Choroid plexus epithelial cell (primary cell): ENCODE measurements around the gene TRIM3.

ENCODE experiments used
- DNase-seq: peaks from one replicate; pipeline ENCODE4 v3.0.0-alpha.2; 2010; ENCODE audit warnings: low read depth
- H3K4me3 ChIP-seq: 2 replicates; pipeline ENCODE4 v1.5.1; 2011; ENCODE audit warnings: low read depth, mild to moderate bottlenecking, control low read depth, low read length, moderate library complexity
- TF ChIP-seq, protein P1 (sequence below): conservative IDR thresholded peaks from 2 replicates; pipeline ENCODE4 v1.5.1; 2011; ENCODE audit warnings: low read depth, mild to moderate bottlenecking, control low read depth, inconsistent platforms, low read length, moderate library complexity

The TRIM3 gene

DNA sequence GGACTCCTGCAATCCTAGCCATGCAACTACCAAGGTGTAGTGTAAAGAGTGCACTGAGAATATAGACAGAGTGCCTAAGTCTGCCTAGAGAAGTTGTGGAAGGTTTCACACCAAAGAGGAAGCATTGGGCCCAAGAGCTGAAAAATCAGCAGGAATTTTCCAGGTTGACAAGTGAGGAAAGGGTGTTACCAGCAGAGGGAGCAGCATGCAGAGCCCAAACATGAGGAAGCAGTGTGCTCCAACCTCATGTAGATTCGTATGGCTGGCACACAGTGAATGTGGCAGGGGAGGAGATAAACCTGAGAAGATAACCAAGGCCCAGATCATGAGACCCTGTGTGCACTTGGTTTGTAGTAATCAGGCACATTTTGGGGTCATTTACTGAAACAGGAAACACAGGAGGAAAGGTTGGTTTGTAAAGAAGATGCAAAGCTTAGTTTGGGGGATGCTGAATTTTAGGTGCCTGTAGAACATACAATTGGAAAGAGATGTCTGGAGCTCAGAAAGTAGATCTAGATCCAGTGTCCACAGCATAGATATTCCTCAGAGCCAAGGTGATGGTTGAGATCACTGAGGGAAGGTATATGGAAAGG lies 34.7 kb downstream of the TRIM3 start:
- no peak overlapping the region for H3K4me3 ChIP-seq
- peak; percentile 78 for DNase-seq
- TF ChIP-seq, protein P1, sequence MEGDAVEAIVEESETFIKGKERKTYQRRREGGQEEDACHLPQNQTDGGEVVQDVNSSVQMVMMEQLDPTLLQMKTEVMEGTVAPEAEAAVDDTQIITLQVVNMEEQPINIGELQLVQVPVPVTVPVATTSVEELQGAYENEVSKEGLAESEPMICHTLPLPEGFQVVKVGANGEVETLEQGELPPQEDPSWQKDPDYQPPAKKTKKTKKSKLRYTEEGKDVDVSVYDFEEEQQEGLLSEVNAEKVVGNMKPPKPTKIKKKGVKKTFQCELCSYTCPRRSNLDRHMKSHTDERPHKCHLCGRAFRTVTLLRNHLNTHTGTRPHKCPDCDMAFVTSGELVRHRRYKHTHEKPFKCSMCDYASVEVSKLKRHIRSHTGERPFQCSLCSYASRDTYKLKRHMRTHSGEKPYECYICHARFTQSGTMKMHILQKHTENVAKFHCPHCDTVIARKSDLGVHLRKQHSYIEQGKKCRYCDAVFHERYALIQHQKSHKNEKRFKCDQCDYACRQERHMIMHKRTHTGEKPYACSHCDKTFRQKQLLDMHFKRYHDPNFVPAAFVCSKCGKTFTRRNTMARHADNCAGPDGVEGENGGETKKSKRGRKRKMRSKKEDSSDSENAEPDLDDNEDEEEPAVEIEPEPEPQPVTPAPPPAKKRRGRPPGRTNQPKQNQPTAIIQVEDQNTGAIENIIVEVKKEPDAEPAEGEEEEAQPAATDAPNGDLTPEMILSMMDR: peak; percentile 92

- H3K4me3 ChIP-seq: no peak overlapping the region
- TF ChIP-seq, protein P1: no peak
- DNase-seq: no peak
These were observed 35.7 kb downstream of the TRIM3 start for GRCh38 chr11:6437993-6438392.

DNA sequence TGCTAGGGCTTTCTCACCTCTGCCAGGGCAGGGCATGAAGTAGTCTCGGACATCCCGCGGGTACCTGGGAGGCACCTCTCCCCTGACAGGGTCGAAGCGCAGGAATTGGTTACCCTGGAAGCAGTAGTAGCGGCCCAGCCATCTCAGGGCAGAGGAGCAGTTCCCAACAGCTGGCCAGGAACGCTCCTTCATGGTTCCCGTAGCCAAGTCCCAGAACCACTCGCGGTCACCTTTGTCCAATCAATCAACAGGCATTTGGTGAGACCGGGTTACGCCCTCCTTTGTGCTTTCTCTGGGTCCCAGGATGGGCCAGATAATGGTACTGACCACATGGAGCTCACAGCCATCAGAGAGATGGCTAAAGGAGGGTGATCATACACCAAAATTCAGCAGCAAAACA lies 36.3 kb downstream of the TRIM3 start:
- DNase-seq: no peak
- TF ChIP-seq, protein P1: no peak
- no peak overlapping the region for H3K4me3 ChIP-seq

DNA sequence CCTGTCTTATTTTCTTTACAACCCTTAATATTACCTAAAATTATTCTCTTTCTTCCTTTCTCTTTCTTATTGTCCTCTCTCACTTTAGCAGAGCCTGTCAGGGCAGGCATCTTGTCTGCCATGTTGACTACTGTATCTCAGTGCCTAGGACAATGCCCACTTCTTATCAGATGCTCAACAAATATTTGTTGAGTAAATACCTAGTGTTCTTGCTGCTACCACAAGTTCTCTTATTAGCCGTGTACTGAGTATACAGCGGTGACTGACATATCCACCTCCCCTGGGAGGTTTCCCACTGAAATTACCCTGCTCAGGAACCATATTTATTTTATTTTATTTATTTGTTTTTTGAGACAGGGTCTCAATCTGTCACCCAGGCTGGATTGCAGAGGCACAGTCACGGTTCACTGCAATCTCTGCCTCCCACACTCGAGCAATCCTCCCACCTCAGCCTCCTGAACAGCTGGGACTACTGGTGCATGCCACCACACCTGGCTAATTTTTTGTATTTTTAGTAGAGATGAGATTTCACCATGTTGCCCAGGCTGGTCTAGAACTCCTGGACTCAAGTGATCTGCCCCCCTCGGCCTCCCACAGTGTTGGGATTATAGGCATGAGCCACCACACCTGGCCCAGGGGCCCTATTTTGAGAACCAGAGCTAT lies 39.6 kb downstream of the TRIM3 start:
- H3K4me3 ChIP-seq: no peak overlapping the region
- DNase-seq: no peak
- TF ChIP-seq, protein P1: no peak

DNA sequence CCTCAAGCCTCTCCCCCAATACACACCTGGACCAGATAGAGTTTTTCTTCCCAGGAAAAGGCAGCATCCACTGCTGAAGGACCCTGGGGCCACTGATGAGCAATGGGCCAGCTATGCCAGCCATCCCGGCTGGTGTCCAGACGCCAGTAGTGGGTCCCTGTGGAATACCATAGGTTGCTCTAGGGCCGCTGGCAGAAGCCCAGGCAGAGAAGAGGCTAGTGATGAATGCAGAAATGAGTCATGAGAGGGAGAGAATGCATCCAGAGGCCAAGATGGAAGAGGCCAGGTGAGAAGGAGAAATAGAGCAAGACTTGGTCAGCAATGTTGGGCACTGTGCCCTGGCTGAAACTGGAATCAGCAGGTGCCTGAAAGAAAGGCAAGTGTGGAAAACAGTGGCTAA lies 41.9 kb downstream of the TRIM3 start:
- peak; percentile 44 for DNase-seq
- TF ChIP-seq, protein P1: no peak
- H3K4me3 ChIP-seq: no peak overlapping the region

- no peak for DNase-seq
- TF ChIP-seq, protein P1: no peak
- no peak overlapping the region for H3K4me3 ChIP-seq
These were observed 46.2 kb downstream of the TRIM3 start for GRCh38 chr11:6427516-6427915.

DNA sequence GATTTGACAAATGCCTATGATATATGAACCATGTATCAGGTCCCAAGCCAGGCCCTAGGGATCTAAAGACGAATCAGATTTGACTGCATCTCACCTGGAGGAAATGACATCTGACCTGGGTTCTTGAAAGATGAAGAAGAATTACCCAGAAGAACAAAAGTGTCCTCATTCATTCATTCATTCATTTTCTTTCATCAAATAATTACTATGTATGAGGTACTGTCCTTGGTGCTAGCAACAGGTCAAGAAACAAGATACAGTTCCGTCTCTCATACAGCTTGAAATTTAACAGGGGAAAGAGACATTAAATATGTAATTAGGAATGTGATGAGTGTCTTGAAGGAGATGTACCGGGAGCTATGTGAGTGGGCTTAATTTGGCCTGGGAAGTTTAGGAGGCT lies 53.1 kb downstream of the TRIM3 start:
- DNase-seq: no peak
- H3K4me3 ChIP-seq: no peak overlapping the region
- TF ChIP-seq, protein P1: no peak
